Measurements from ENCODE around the gene PRF1. TPM values are rescaled to one million over a fixed set of nuclear protein-coding genes. Genes with fewer than 3 reads are reported as not detected.

The PRF1 gene
- total and polyA plus RNA-seq, 11 donors = 0.50 to 19.4 (median 1.0) TPM

- Histone ChIP-seq H3K36me3 (no peaks in the 10 kb centered on the region), H3K27me3 (no peaks in the 10 kb centered on the region), H3K9me3 (no peaks in the 10 kb centered on the region), H3K4me1 (peaks cover 0 to 39% (median 24%) of the 10 kb centered on the region in 12 donors), H3K27ac (no peak overlapping the region), H3K4me3 (no peak overlapping the region)
- DNase-seq (no peak), ATAC-seq (no peak)
- TF ChIP-seq CTCF (IDR thresholded peaks at IDR 0.05) = no peak
- TF ChIP-seq POLR2A (IDR thresholded peaks at IDR 0.05) = no peak
- WGBS, 4 donors = 78 to 91% (median 86%) methylated on average over 16 of the region's 16 CpGs
- intact Hi-C loops (cut with DNase I) = no loop called here
Observed at GRCh38 chr10:70592746-70593512, 9.6 kb downstream of the PRF1 start.

- no peak overlapping the region for H3K27ac ChIP-seq
- ATAC-seq (no peak), DNase-seq (no peak)
- H3K4me1 ChIP-seq = peaks cover 0 to 39% (median 24%) of the 10 kb centered on the region in 12 donors
- TF ChIP-seq POLR2A (IDR thresholded peaks at IDR 0.05) = no peak
- TF ChIP-seq CTCF (IDR thresholded peaks at IDR 0.05) = no peak
- 94 to 98% (median 96%) methylated on average over 2 of the region's 2 CpGs for WGBS, 4 donors
- H3K27me3 ChIP-seq = no peaks in the 10 kb centered on the region
- H3K9me3 ChIP-seq = no peaks in the 10 kb centered on the region
- intact Hi-C loops (cut with DNase I) = no loop called here
- H3K36me3 ChIP-seq = no peaks in the 10 kb centered on the region
- no peak overlapping the region for H3K4me3 ChIP-seq
Observed at GRCh38 chr10:70592186-70592735, 10.3 kb downstream of the PRF1 start.

GRCh38 chr10:70590655-70591416 is 11.7 kb downstream of the PRF1 start:
- DNase-seq = no peak
- 70 to 85% (median 82%) methylated on average over 4 to 5 of the region's 5 CpGs for WGBS, 4 donors
- intact Hi-C loops (cut with DNase I) = no loop called here
- Histone ChIP-seq H3K36me3 (no peaks in the 10 kb centered on the region), H3K4me3 (no peak overlapping the region), H3K4me1 (peaks cover 0 to 37% (median 26%) of the 10 kb centered on the region in 12 donors), H3K9me3 (no peaks in the 10 kb centered on the region), H3K27ac (peak overlapping the region in 10 of 12 donors; percentile 16 to 85 (median 74)), H3K27me3 (no peaks in the 10 kb centered on the region)
- no peak for ATAC-seq
- TF ChIP-seq POLR2A (IDR thresholded peaks at IDR 0.05) = no peak
- TF ChIP-seq CTCF (IDR thresholded peaks at IDR 0.05) = no peak
